ENCODE data around the gene DYNLL2. TPM values are rescaled to one million over a fixed set of nuclear protein-coding genes. Genes with fewer than 3 reads are reported as not detected.
A peak's percentile ranks its signal among the peaks of the same experiment; 100 is the strongest.

DYNLL2 gene
- total RNA-seq, 2 donors from 2014 or later: 29.9 to 33.0 TPM

DNA sequence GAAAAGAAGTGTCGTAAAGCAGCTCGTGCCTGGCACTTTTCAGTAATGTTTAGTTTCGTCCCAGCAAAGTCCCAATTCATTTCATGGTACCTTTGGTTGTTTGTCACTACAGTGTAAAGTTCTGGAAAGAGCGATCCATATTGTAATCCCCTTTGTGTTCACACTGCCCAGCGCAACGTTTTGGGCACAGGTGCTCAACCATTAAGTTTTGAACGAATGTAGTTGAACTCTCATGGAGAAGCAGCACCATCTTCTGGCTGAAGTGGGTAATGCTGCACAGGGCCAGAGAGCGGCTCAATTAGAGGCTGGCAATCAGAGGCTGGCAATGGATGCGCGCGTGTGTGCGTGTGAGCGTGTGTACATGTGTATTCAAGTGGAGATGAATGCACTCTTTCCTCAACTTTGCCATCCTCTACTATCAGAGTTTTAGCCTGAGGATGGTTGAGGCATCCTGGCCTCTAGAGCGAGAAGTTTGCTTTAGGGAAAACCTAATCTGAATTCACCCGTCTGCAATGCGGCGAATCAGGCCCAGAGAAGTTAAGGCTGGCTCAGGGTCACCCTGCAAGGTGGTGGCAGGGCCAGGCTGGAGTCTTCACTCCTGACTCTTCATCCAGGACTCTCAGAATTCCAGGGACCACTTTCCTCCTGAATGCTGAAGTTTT is 29.9 kb downstream of the DYNLL2 start:
- Histone ChIP-seq H3K4me1 (replicated peaks) (no peaks in the 10 kb centered on the region), H3K27me3 (replicated peaks; ENCODE audit: insufficient read depth) (no peaks in the 10 kb centered on the region), H3K36me3 (no peaks in the 10 kb centered on the region), H3K4me3 (no peak overlapping the region), H3K27ac (no peak overlapping the region), H3K9me3 (no peaks in the 10 kb centered on the region)
- peak; percentile 80 for DNase-seq (ENCODE audit: low spot score)
- intact Hi-C loops (cut with DNase I): loop anchor here (5.0 to 10.0 kb wide), 2 partner anchors 108 to 256 kb away; partner anchors contain the start of gene SRSF1
- no peak for TF ChIP-seq POLR2A (IDR thresholded peaks at IDR 0.05)
- TF ChIP-seq POLR2AphosphoS5 (IDR thresholded peaks at IDR 0.05): peak; percentile 69
- TF ChIP-seq, protein P1, sequence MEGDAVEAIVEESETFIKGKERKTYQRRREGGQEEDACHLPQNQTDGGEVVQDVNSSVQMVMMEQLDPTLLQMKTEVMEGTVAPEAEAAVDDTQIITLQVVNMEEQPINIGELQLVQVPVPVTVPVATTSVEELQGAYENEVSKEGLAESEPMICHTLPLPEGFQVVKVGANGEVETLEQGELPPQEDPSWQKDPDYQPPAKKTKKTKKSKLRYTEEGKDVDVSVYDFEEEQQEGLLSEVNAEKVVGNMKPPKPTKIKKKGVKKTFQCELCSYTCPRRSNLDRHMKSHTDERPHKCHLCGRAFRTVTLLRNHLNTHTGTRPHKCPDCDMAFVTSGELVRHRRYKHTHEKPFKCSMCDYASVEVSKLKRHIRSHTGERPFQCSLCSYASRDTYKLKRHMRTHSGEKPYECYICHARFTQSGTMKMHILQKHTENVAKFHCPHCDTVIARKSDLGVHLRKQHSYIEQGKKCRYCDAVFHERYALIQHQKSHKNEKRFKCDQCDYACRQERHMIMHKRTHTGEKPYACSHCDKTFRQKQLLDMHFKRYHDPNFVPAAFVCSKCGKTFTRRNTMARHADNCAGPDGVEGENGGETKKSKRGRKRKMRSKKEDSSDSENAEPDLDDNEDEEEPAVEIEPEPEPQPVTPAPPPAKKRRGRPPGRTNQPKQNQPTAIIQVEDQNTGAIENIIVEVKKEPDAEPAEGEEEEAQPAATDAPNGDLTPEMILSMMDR (IDR thresholded peaks at IDR 0.05): peak; percentile 82 to 94 (median 91)
- 28% methylated on average over 17 of the region's 17 CpGs for WGBS

DNA sequence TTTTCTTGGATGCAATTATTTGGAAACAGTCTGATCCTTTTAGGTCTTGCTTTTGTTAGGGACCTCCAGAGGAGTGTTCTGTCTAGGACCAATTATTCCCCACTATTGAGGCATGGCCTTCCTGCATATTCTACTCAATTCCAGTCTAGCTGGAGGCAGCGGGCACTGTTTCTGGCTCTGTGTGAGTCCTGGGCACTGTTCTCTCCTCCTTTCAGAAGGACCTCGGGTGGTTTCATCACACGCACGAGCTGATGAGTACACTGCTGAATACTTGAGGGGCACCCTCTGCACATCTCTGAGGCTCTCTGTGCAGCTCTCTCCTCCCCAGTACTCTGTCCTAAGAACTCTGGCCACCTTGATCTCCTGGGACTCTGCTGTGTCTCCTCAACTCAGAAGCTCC is 30.7 kb downstream of the DYNLL2 start:
- no peak overlapping the region for H3K27ac ChIP-seq
- TF ChIP-seq POLR2A (IDR thresholded peaks at IDR 0.05): no peak
- TF ChIP-seq POLR2AphosphoS5 (IDR thresholded peaks at IDR 0.05): no peak
- TF ChIP-seq, protein P1 (IDR thresholded peaks at IDR 0.05): no peak
- WGBS: 81% methylated on average over 4 of the region's 4 CpGs
- no peaks in the 10 kb centered on the region for H3K4me1 ChIP-seq (replicated peaks)
- no peaks in the 10 kb centered on the region for H3K9me3 ChIP-seq
- intact Hi-C loops (cut with DNase I): loop anchor here (5.0 to 10.0 kb wide), 2 partner anchors 109 to 257 kb away; partner anchors contain the start of gene SRSF1
- no peak overlapping the region for H3K4me3 ChIP-seq
- no peaks in the 10 kb centered on the region for H3K36me3 ChIP-seq
- no peak for DNase-seq (ENCODE audit: low spot score)
- no peaks in the 10 kb centered on the region for H3K27me3 ChIP-seq (replicated peaks; ENCODE audit: insufficient read depth)

DNA sequence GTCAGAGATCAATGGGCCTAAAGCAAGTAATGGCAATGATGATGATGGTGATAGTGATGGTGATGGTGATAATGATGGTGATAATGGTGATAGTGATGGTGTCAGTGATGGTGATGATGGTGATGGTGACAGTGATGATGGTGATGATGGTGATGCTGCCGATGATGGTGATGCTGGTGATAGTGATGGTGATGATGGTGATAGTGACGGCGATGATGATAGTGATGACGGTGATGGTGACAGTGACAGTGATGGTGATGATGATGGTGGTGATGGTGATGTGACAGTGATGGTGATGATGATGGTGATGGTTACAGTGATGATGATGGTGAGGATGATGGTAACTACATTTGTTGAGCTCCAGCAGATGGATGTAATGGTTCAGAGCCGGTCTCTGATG is 34.2 kb downstream of the DYNLL2 start:
- H3K36me3 ChIP-seq: no peaks in the 10 kb centered on the region
- no peak overlapping the region for H3K4me3 ChIP-seq
- TF ChIP-seq POLR2AphosphoS5 (IDR thresholded peaks at IDR 0.05) (no peak), POLR2A (IDR thresholded peaks at IDR 0.05) (no peak)
- TF ChIP-seq, protein P1 (IDR thresholded peaks at IDR 0.05): no peak
- no peak overlapping the region for H3K27ac ChIP-seq
- intact Hi-C loops (cut with DNase I): loop anchor here (10.0 kb wide), 1 partner anchor 113 kb away; the partner anchor contains the start of gene SRSF1
- no peak for DNase-seq (ENCODE audit: low spot score)
- no peaks in the 10 kb centered on the region for H3K27me3 ChIP-seq (replicated peaks; ENCODE audit: insufficient read depth)
- H3K4me1 ChIP-seq (replicated peaks): no peaks in the 10 kb centered on the region
- H3K9me3 ChIP-seq: no peaks in the 10 kb centered on the region
- 84% methylated on average over 5 of the region's 5 CpGs for WGBS

DNA sequence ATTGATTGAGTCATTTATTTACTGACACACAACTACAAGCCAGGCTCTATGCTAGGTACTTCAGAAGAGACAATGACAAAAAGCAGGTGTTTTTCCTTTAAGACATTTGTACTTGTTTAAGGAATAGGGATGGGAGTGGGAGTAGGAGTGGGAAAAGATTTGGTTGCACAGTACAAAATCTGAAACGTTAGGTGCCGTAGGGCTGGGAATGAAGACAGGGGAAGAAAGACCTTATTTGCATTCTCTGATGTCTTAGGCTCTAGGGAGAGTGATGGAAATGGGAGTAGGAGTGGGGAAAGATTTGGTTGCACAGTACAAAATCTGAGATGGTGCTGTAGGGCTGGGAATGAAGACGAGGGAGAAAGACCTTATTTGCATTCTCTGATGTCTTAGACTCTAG is 36.3 kb downstream of the DYNLL2 start:
- TF ChIP-seq POLR2A (IDR thresholded peaks at IDR 0.05) (no peak), POLR2AphosphoS5 (IDR thresholded peaks at IDR 0.05) (no peak)
- TF ChIP-seq, protein P1 (IDR thresholded peaks at IDR 0.05): no peak
- Histone ChIP-seq H3K36me3 (no peaks in the 10 kb centered on the region), H3K27me3 (replicated peaks; ENCODE audit: insufficient read depth) (no peaks in the 10 kb centered on the region), H3K4me3 (no peak overlapping the region), H3K27ac (no peak overlapping the region), H3K4me1 (replicated peaks) (no peaks in the 10 kb centered on the region), H3K9me3 (no peaks in the 10 kb centered on the region)
- no peak for DNase-seq (ENCODE audit: low spot score)
- 51% methylated on average over 3 of the region's 3 CpGs for WGBS
- intact Hi-C loops (cut with DNase I): loop anchor here (10.0 kb wide), 1 partner anchor 115 kb away; the partner anchor contains the start of gene SRSF1

Measured in prostate gland (tissue), 2 donors.